ENCODE data around the gene FKBP14. TPM values are rescaled to one million over a fixed set of nuclear protein-coding genes. Genes with fewer than 3 reads are reported as not detected.

The FKBP14 gene
- 10 to 100 TPM in 2 of 4 donors, 1 to 10 TPM in 2; 4.9 to 86.5 (median 11.5) TPM for total RNA-seq

- peak; percentile 97 to 98 for DNase-seq
- Histone ChIP-seq H3K36me3 (no peaks in the 10 kb centered on the region), H3K27me3 (no peaks in the 10 kb centered on the region), H3K4me3 (peak within 1 kb of the TSS; percentile 69 to 75), H3K27ac (peak within 1 kb of the TSS; percentile 82 to 89), H3K9me3 (no peaks in the 10 kb centered on the region), H3K4me1 (no peaks in the 10 kb centered on the region)
- TF ChIP-seq CTCF (IDR thresholded peaks at IDR 0.05) (no peak), POLR2A (IDR thresholded peaks at IDR 0.05) (no peak)
- intact Hi-C loops (cut with DNase I; ENCODE audit: low total_unique reads), result no loop called here
Observed at GRCh38 chr7:30026229-30027064, at the start of gene FKBP14. TSS of gene FKBP14 (minus strand) at chr7:30026702. CDS start at chr7:30026508, 194 bp downstream.

GRCh38 chr7:30074422-30075030, 48.0 kb upstream of the FKBP14 start:
- H3K27me3 ChIP-seq, result no peaks in the 10 kb centered on the region
- no peak for DNase-seq
- intact Hi-C loops (cut with DNase I; ENCODE audit: low total_unique reads), result no loop called here

GRCh38 chr7:30072735-30073134, 46.2 kb upstream of the FKBP14 start:
- H3K27ac ChIP-seq, result no peak overlapping the region
- intact Hi-C loops (cut with DNase I; ENCODE audit: low total_unique reads), result no loop called here

More at GRCh38 chr7:30074422-30075030, 48.0 kb upstream of the FKBP14 start:
- Histone ChIP-seq H3K27ac (no peak overlapping the region), H3K36me3 (no peaks in the 10 kb centered on the region), H3K4me1 (no peaks in the 10 kb centered on the region), H3K9me3 (no peaks in the 10 kb centered on the region), H3K4me3 (no peak overlapping the region)
- no peak for TF ChIP-seq POLR2A (IDR thresholded peaks at IDR 0.05)
- TF ChIP-seq CTCF (IDR thresholded peaks at IDR 0.05), result peak; percentile 13 to 33 (median 22)

GRCh38 chr7:30070052-30070451, 43.5 kb upstream of the FKBP14 start:
- TF ChIP-seq CTCF (IDR thresholded peaks at IDR 0.05) (no peak), POLR2A (IDR thresholded peaks at IDR 0.05) (no peak)
- no peak overlapping the region for H3K4me3 ChIP-seq
- H3K27ac ChIP-seq, result no peak overlapping the region
- DNase-seq, result no peak
- no peaks in the 10 kb centered on the region for H3K27me3 ChIP-seq
- H3K9me3 ChIP-seq, result no peaks in the 10 kb centered on the region
- intact Hi-C loops (cut with DNase I; ENCODE audit: low total_unique reads), result no loop called here
- H3K4me1 ChIP-seq, result no peaks in the 10 kb centered on the region
- no peaks in the 10 kb centered on the region for H3K36me3 ChIP-seq

More at GRCh38 chr7:30072735-30073134, 46.2 kb upstream of the FKBP14 start:
- H3K27me3 ChIP-seq, result no peaks in the 10 kb centered on the region
- H3K36me3 ChIP-seq, result no peaks in the 10 kb centered on the region
- no peak overlapping the region for H3K4me3 ChIP-seq
- H3K9me3 ChIP-seq, result no peaks in the 10 kb centered on the region
- TF ChIP-seq POLR2A (IDR thresholded peaks at IDR 0.05), result no peak
- TF ChIP-seq CTCF (IDR thresholded peaks at IDR 0.05), result no peak
- no peak for DNase-seq
- H3K4me1 ChIP-seq, result no peaks in the 10 kb centered on the region
